ENCODE measurements around the gene CD320. TPM values are rescaled to one million over a fixed set of nuclear protein-coding genes. Genes with fewer than 3 reads are reported as not detected.

Gene CD320
- total and polyA plus RNA-seq, 11 donors = 17.7 to 74.8 (median 35.8) TPM

GRCh38 chr19:8324186-8325050, 16.3 kb upstream of the CD320 start:
- intact Hi-C loops (cut with DNase I) = loop anchor here in 2 of 10 donors (5.0 to 10.0 kb wide), 2 partner anchors 57 to 60 kb away; no protein-coding TSS in a partner anchor
- Histone ChIP-seq H3K4me3 (no peak overlapping the region), H3K27me3 (no peaks in the 10 kb centered on the region), H3K36me3 (peaks cover 0 to 36% (median 21%) of the 10 kb centered on the region in 9 donors), H3K27ac (peak overlapping the region in 7 of 12 donors; percentile 2 to 48 (median 25)), H3K4me1 (peaks cover 5 to 48% (median 35%) of the 10 kb centered on the region in 12 donors), H3K9me3 (peaks cover 0 to 5% (median 0%) of the 10 kb centered on the region in 12 donors)
- 60 to 67% (median 64%) methylated on average over 10 to 17 of the region's 17 CpGs for WGBS, 4 donors
- TF ChIP-seq CTCF (IDR thresholded peaks at IDR 0.05) (peak in 1 of 12 donors; percentile 8), POLR2A (IDR thresholded peaks at IDR 0.05) (no peak)
- ATAC-seq (peak in 2 of 4 donors; percentile 1 to 9), DNase-seq (peak in 3 of 5 donors; percentile 40 to 45 (median 43))

- no peaks in the 10 kb centered on the region for H3K27me3 ChIP-seq
- intact Hi-C loops (cut with DNase I) = loop anchor here in 2 of 10 donors (5.0 to 10.0 kb wide), 2 partner anchors 56 to 59 kb away; no protein-coding TSS in a partner anchor
- no peak for TF ChIP-seq POLR2A (IDR thresholded peaks at IDR 0.05)
- TF ChIP-seq CTCF (IDR thresholded peaks at IDR 0.05) = no peak
Observed at GRCh38 chr19:8323781-8324185, 15.6 kb upstream of the CD320 start.

GRCh38 chr19:8322638-8322997, 14.5 kb upstream of the CD320 start:
- 56 to 69% (median 61%) methylated on average over 3 to 7 of the region's 7 CpGs for WGBS, 4 donors
- intact Hi-C loops (cut with DNase I) = loop anchor here in 2 of 10 donors (5.0 to 10.0 kb wide), 2 partner anchors 55 to 58 kb away; no protein-coding TSS in a partner anchor
- Histone ChIP-seq H3K27me3 (no peaks in the 10 kb centered on the region), H3K4me1 (peaks cover 5 to 51% (median 35%) of the 10 kb centered on the region in 12 donors), H3K9me3 (peaks cover 0 to 5% (median 0%) of the 10 kb centered on the region in 12 donors), H3K4me3 (peak overlapping the region in 11 of 12 donors; percentile 58 to 98 (median 77)), H3K36me3 (peaks cover 0 to 36% (median 22%) of the 10 kb centered on the region in 9 donors), H3K27ac (peak overlapping the region in 8 of 12 donors; percentile 42 to 97 (median 92))
- no peak for ATAC-seq
- TF ChIP-seq POLR2A (IDR thresholded peaks at IDR 0.05) (no peak), CTCF (IDR thresholded peaks at IDR 0.05) (no peak)
- DNase-seq = no peak

More at GRCh38 chr19:8323781-8324185, 15.6 kb upstream of the CD320 start:
- ATAC-seq (no peak), DNase-seq (no peak)
- Histone ChIP-seq H3K4me3 (no peak overlapping the region), H3K27ac (peak overlapping the region in 4 of 12 donors; percentile 2 to 29 (median 21)), H3K9me3 (peaks cover 0 to 5% (median 0%) of the 10 kb centered on the region in 12 donors), H3K36me3 (peaks cover 0 to 36% (median 21%) of the 10 kb centered on the region in 9 donors), H3K4me1 (peaks cover 5 to 51% (median 35%) of the 10 kb centered on the region in 12 donors)
- WGBS, 4 donors = 86 to 96% (median 91%) methylated on average over 1 of the region's 1 CpG; no CpG with 5 or more reads in 1 of the 4 donors
